HEK293 (cell line): ENCODE data around the gene SLC12A2.

ENCODE experiments used
- CTCF ChIA-PET: fragments of 350-600 bp; formaldehyde crosslinking; extraction: SDS; loops from one replicate; lab custom pipeline; 2021; ENCODE audit warnings: antibody characterized with exemption; lab: Yijun Ruan, JAX
- POLR2A ChIA-PET: fragments of 300-600 bp; formaldehyde crosslinking; extraction: SDS; loops from one replicate; lab custom pipeline; 2020; ENCODE audit warnings: antibody characterized with exemption, inconsistent platforms; lab: Yijun Ruan, JAX
- H3K27ac ChIP-seq: fragments of 200-500 bp; sonication (Bioruptor generic); 2 replicates; pipeline ENCODE4 v1.5.1; 2014; ENCODE audit warnings: low read depth, low read length, control low read depth, inconsistent platforms; ENCODE audit errors: extremely low read depth
- H3K36me3 ChIP-seq, 2 experiments: fragments of 200-500 bp in 1 of 2; sonication (Bioruptor generic) in 1 of 2; 1 replicate in 1 of 2; 2 replicates in 1 of 2; pipeline ENCODE4 v1.5.1; 2014 to 2017; ENCODE audit warnings: inconsistent platforms in 2 of 2, low read length in 2 of 2; ENCODE audit not compliant: control insufficient read depth in 2 of 2, insufficient read depth in 1 of 2
- H3K4me1 ChIP-seq: fragments of 200-500 bp; sonication (Bioruptor generic); 2 replicates; pipeline ENCODE4 v1.5.1; 2014; ENCODE audit warnings: mild to moderate bottlenecking, low read length, inconsistent platforms; ENCODE audit not compliant: control insufficient read depth, insufficient read depth
- H3K4me3 ChIP-seq: 2 replicates; pipeline ENCODE4 v1.5.1; 2011; ENCODE audit warnings: low read depth, mild to moderate bottlenecking, control low read depth, low read length, moderate library complexity
- H3K9me3 ChIP-seq: fragments of 200-500 bp; sonication (Bioruptor generic); 2 replicates; pipeline ENCODE4 v1.5.1; 2014; ENCODE audit warnings: low read depth, low read length, inconsistent platforms; ENCODE audit not compliant: control insufficient read depth, insufficient read depth
- KLF10 ChIP-seq: fragments of 450-650 bp; IDR thresholded peaks from 2 replicates; pipeline ENCODE4 v1.5.1; 2018; ENCODE audit warnings: missing biosample characterization, mild to moderate bottlenecking, missing genetic modification characterization
- KLF8 ChIP-seq: fragments of 450-650 bp; formaldehyde crosslinking; IDR thresholded peaks from 2 replicates; pipeline ENCODE4 v1.5.1; 2016; ENCODE audit warnings: missing biosample characterization, missing genetic modification characterization
- SP2 ChIP-seq: fragments of 450-650 bp; formaldehyde crosslinking; IDR thresholded peaks from 2 replicates; pipeline ENCODE4 v1.5.1; 2016; ENCODE audit warnings: missing biosample characterization, missing genetic modification characterization
- SP7 ChIP-seq: fragments of 450-650 bp; formaldehyde crosslinking; IDR thresholded peaks from 2 replicates; pipeline ENCODE4 v1.5.1; 2016; ENCODE audit warnings: missing biosample characterization, missing genetic modification characterization
- ZIC2 ChIP-seq: fragments of 450-650 bp; formaldehyde crosslinking; IDR thresholded peaks from 2 replicates; pipeline ENCODE4 v1.5.1; 2016; ENCODE audit warnings: missing biosample characterization, missing genetic modification characterization
- ZNF133 ChIP-seq: fragments of 450-650 bp; formaldehyde crosslinking; IDR thresholded peaks from 2 replicates; pipeline ENCODE4 v1.5.1; 2016; ENCODE audit warnings: missing biosample characterization, missing genetic modification characterization
- ZNF146 ChIP-seq: fragments of 450-650 bp; formaldehyde crosslinking; IDR thresholded peaks from 2 replicates; pipeline ENCODE4 v1.5.1; 2016; ENCODE audit warnings: missing biosample characterization, missing genetic modification characterization
- ZNF155 ChIP-seq: fragments of 450-650 bp; formaldehyde crosslinking; IDR thresholded peaks from 2 replicates; pipeline ENCODE4 v1.5.1; 2016; ENCODE audit warnings: missing biosample characterization, missing genetic modification characterization
- ZNF221 ChIP-seq: fragments of 450-650 bp; formaldehyde crosslinking; IDR thresholded peaks from 2 replicates; pipeline ENCODE4 v1.5.1; 2017; ENCODE audit warnings: missing biosample characterization, missing genetic modification characterization, borderline replicate concordance
- ZNF311 ChIP-seq: fragments of 450-650 bp; formaldehyde crosslinking; IDR thresholded peaks from 2 replicates; pipeline ENCODE4 v1.5.1; 2017; ENCODE audit warnings: missing biosample characterization, missing genetic modification characterization, borderline replicate concordance
- ZNF391 ChIP-seq: fragments of 450-650 bp; formaldehyde crosslinking; IDR thresholded peaks from 2 replicates; pipeline ENCODE4 v1.5.1; 2016; ENCODE audit warnings: low read depth, missing biosample characterization, missing genetic modification characterization, borderline replicate concordance
- ZNF433 ChIP-seq: fragments of 450-650 bp; formaldehyde crosslinking; IDR thresholded peaks from 2 replicates; pipeline ENCODE4 v1.5.1; 2016; ENCODE audit warnings: missing biosample characterization, missing genetic modification characterization, low read depth
- ZNF473 ChIP-seq: fragments of 450-650 bp; formaldehyde crosslinking; IDR thresholded peaks from 2 replicates; pipeline ENCODE4 v1.5.1; 2017; ENCODE audit warnings: missing biosample characterization, missing genetic modification characterization
- ZNF664 ChIP-seq: fragments of 450-650 bp; formaldehyde crosslinking; IDR thresholded peaks from 2 replicates; pipeline ENCODE4 v1.5.1; 2016; ENCODE audit warnings: missing biosample characterization, missing genetic modification characterization
- ZNF670 ChIP-seq: fragments of 450-650 bp; formaldehyde crosslinking; IDR thresholded peaks from 2 replicates; pipeline ENCODE4 v1.5.1; 2016; ENCODE audit warnings: missing biosample characterization, missing genetic modification characterization, low read depth
- ZNF747 ChIP-seq: fragments of 450-650 bp; formaldehyde crosslinking; IDR thresholded peaks from 2 replicates; pipeline ENCODE4 v1.5.1; 2016; ENCODE audit warnings: missing biosample characterization, missing genetic modification characterization
- ZNF768 ChIP-seq: fragments of 450-650 bp; formaldehyde crosslinking; IDR thresholded peaks from 2 replicates; pipeline ENCODE4 v1.5.1; 2018; ENCODE audit warnings: missing biosample characterization, mild to moderate bottlenecking, missing genetic modification characterization
- ZNF785 ChIP-seq: fragments of 450-650 bp; formaldehyde crosslinking; IDR thresholded peaks from 2 replicates; pipeline ENCODE4 v1.5.1; 2016; ENCODE audit warnings: missing biosample characterization, missing genetic modification characterization
- TF ChIP-seq, protein P1 (sequence below): sonication (generic); formaldehyde crosslinking; IDR thresholded peaks from 2 replicates; pipeline ENCODE4 v1.8.1; 2022; ENCODE audit warnings: mild to moderate bottlenecking, moderate library complexity, missing genetic modification reagents
- TF ChIP-seq, protein P2 (sequence below): fragments of 450-650 bp; formaldehyde crosslinking; IDR thresholded peaks from 2 replicates; pipeline ENCODE4 v1.5.1; 2016; ENCODE audit warnings: missing biosample characterization, missing genetic modification characterization, low read depth
- TF ChIP-seq, protein P3 (sequence below): fragments of 450-650 bp; formaldehyde crosslinking; IDR thresholded peaks from 2 replicates; pipeline ENCODE4 v1.5.1; 2017; ENCODE audit warnings: missing biosample characterization, missing genetic modification characterization
- TF ChIP-seq, protein P4 (sequence below): fragments of 450-650 bp; formaldehyde crosslinking; IDR thresholded peaks from 2 replicates; pipeline ENCODE4 v1.5.1; 2016; ENCODE audit warnings: missing biosample characterization, missing genetic modification characterization

SLC12A2 gene

DNA sequence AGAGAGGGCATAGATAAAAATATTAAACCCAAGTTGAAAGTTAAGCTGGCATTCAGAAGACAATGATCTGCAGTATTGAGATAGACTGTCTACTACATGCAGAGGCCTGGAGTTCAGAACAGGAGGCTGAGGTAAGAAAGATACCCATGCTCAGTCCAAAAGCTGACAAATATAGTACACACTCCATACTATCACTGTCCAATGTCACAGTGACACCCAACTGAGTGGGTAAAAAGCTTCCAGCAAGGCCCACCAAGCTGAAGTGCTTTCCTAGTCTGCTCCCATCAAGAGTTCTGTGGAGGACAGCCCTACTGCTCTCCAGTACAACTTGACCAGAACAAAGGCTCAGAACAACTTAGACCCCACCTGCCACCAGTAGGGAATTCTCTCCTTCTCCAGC is 124.9 kb downstream of the SLC12A2 start:
- Histone ChIP-seq H3K4me1 (no peaks in the 10 kb centered on the region), H3K27ac (no peak overlapping the region), H3K9me3 (no peaks in the 10 kb centered on the region), H3K4me3 (no peak overlapping the region), H3K36me3 (no peaks in the 10 kb centered on the region)
- CTCF ChIA-PET: interaction anchor here (0.5 to 0.8 kb wide), 3 partner anchors 434 to 646 kb away, joined by 3 to 4 read pairs (median 3); no protein-coding TSS in a partner anchor
- TF ChIP-seq SP2 (tag by site-specific recombination): no peak
- TF ChIP-seq ZNF785 (tag by site-specific recombination): no peak
- no peak for TF ChIP-seq KLF10
- TF ChIP-seq, protein P1, sequence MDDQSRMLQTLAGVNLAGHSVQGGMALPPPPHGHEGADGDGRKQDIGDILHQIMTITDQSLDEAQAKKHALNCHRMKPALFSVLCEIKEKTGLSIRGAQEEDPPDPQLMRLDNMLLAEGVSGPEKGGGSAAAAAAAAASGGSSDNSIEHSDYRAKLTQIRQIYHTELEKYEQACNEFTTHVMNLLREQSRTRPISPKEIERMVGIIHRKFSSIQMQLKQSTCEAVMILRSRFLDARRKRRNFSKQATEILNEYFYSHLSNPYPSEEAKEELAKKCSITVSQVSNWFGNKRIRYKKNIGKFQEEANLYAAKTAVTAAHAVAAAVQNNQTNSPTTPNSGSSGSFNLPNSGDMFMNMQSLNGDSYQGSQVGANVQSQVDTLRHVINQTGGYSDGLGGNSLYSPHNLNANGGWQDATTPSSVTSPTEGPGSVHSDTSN (CRISPR knock-in tag): no peak
- no peak for TF ChIP-seq ZNF146
- no peak for TF ChIP-seq ZNF768 (tag by site-specific recombination)
- TF ChIP-seq ZNF133 (tag by site-specific recombination): no peak
- TF ChIP-seq, protein P2, sequence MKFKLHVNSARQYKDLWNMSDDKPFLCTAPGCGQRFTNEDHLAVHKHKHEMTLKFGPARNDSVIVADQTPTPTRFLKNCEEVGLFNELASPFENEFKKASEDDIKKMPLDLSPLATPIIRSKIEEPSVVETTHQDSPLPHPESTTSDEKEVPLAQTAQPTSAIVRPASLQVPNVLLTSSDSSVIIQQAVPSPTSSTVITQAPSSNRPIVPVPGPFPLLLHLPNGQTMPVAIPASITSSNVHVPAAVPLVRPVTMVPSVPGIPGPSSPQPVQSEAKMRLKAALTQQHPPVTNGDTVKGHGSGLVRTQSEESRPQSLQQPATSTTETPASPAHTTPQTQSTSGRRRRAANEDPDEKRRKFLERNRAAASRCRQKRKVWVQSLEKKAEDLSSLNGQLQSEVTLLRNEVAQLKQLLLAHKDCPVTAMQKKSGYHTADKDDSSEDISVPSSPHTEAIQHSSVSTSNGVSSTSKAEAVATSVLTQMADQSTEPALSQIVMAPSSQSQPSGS (tag by site-specific recombination): no peak
- no peak for TF ChIP-seq ZNF747 (tag by site-specific recombination)
- no peak for TF ChIP-seq ZNF155 (tag by site-specific recombination)
- TF ChIP-seq ZNF664 (tag by site-specific recombination): no peak
- TF ChIP-seq KLF8 (tag by site-specific recombination): no peak
- TF ChIP-seq ZNF391 (tag by site-specific recombination): no peak
- no peak for TF ChIP-seq ZNF473 (tag by site-specific recombination)
- no peak for TF ChIP-seq ZNF311 (tag by site-specific recombination)
- TF ChIP-seq ZNF433: no peak
- no peak for TF ChIP-seq ZNF221
- POLR2A ChIA-PET: no interaction called here

DNA sequence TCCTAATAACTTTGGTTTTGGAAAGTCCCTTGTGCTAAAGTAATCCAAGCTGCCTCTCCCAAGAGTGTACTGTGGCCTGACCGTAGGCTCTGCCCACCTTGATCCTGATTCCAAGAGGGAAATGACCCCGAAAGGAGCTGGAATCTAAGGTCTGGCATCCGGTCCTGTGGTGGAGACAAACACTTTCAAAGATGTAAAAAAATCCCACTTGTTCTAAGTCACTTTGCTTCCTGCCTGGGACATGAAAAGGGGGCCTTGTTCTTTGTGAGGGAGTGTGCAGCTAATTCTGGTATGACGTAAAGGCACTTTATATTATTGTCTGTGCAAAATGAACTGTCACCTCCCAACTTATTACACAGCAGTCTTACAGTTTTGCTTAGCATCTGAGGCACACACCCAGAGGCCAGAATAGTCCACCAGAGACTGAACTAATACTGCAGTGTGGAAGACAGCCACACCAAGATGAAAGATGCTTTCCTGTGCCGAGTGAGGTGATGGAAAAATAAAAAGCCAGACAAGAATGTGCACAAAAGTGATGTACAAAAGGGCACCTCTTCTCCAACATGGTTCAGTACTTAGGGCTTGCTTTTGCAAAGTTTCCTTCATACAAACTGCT is 128.7 kb downstream of the SLC12A2 start:
- TF ChIP-seq, protein P3, sequence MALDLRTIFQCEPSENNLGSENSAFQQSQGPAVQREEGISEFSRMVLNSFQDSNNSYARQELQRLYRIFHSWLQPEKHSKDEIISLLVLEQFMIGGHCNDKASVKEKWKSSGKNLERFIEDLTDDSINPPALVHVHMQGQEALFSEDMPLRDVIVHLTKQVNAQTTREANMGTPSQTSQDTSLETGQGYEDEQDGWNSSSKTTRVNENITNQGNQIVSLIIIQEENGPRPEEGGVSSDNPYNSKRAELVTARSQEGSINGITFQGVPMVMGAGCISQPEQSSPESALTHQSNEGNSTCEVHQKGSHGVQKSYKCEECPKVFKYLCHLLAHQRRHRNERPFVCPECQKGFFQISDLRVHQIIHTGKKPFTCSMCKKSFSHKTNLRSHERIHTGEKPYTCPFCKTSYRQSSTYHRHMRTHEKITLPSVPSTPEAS (tag by site-specific recombination): no peak
- TF ChIP-seq ZIC2 (tag by site-specific recombination): no peak
- no peak for TF ChIP-seq KLF10
- TF ChIP-seq, protein P4, sequence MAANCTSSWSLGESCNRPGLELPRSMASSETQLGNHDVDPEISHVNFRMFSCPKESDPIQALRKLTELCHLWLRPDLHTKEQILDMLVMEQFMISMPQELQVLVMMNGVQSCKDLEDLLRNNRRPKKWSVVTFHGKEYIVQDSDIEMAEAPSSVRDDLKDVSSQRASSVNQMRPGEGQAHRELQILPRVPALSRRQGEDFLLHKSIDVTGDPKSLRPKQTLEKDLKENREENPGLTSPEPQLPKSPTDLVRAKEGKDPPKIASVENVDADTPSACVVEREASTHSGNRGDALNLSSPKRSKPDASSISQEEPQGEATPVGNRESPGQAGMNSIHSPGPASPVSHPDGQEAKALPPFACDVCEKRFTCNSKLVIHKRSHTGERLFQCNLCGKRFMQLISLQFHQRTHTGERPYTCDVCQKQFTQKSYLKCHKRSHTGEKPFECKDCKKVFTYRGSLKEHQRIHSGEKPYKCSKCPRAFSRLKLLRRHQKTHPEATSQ (tag by site-specific recombination): no peak
- TF ChIP-seq SP7 (tag by site-specific recombination): no peak
- TF ChIP-seq ZNF670 (tag by site-specific recombination): no peak
- H3K4me3 ChIP-seq: no peak overlapping the region
- H3K36me3 ChIP-seq: no peaks in the 10 kb centered on the region
- ChIA-PET CTCF (interaction anchor here (0.5 to 4.5 kb wide), 12 partner anchors 26 to 694 kb away, joined by 3 to 39 read pairs (median 3); no protein-coding TSS in a partner anchor), POLR2A (no interaction called here)
- H3K9me3 ChIP-seq: no peaks in the 10 kb centered on the region
- H3K27ac ChIP-seq: no peak overlapping the region
- H3K4me1 ChIP-seq: no peaks in the 10 kb centered on the region
